Measurements from ENCODE around the gene SLC16A8.
"Not testable (repeated sequence)": the region's sequence is repeated elsewhere in the genome, so short reads cannot be mapped to it uniquely, and the experiment has no call there.

Gene SLC16A8

GRCh38 chr22:38124236-38124974, 40.4 kb upstream of the SLC16A8 start:
- Histone ChIP-seq H3K9ac (ENCODE audit: low read depth, low read length) (no peak overlapping the region), H3K9me3 (ENCODE audit: control insufficient read depth, insufficient read depth, low read length) (no peaks in the 10 kb centered on the region), H3K4me1 (ENCODE audit: control insufficient read depth, insufficient read depth, low read length) (no peaks in the 10 kb centered on the region), H3K27me3 (ENCODE audit: control insufficient read depth, insufficient read depth, low read length) (no peaks in the 10 kb centered on the region), H3K36me3 (ENCODE audit: control insufficient read depth, insufficient read depth, low read length) (peaks cover 9% of the 10 kb centered on the region), H3K4me3 (ENCODE audit: low read depth, low read length) (no peak overlapping the region)

GRCh38 chr22:38122616-38123015, 38.6 kb upstream of the SLC16A8 start:
- Histone ChIP-seq H3K9me3 (ENCODE audit: control insufficient read depth, insufficient read depth, low read length) (no peaks in the 10 kb centered on the region), H3K9ac (ENCODE audit: low read depth, low read length) (no peak overlapping the region), H3K36me3 (ENCODE audit: control insufficient read depth, insufficient read depth, low read length) (peaks cover 3% of the 10 kb centered on the region), H3K4me3 (ENCODE audit: low read depth, low read length) (no peak overlapping the region), H3K27me3 (ENCODE audit: control insufficient read depth, insufficient read depth, low read length) (no peaks in the 10 kb centered on the region), H3K4me1 (ENCODE audit: control insufficient read depth, insufficient read depth, low read length) (no peaks in the 10 kb centered on the region)

- Histone ChIP-seq H3K4me3 (ENCODE audit: low read depth, low read length) (no peak overlapping the region), H3K9ac (ENCODE audit: low read depth, low read length) (no peak overlapping the region), H3K9me3 (ENCODE audit: control insufficient read depth, insufficient read depth, low read length) (no peaks in the 10 kb centered on the region), H3K27me3 (ENCODE audit: control insufficient read depth, insufficient read depth, low read length) (no peaks in the 10 kb centered on the region), H3K4me1 (ENCODE audit: control insufficient read depth, insufficient read depth, low read length) (no peaks in the 10 kb centered on the region), H3K36me3 (ENCODE audit: control insufficient read depth, insufficient read depth, low read length) (peaks cover 3% of the 10 kb centered on the region)
Measured at GRCh38 chr22:38120359-38121110, 36.6 kb upstream of the SLC16A8 start.

- not testable (repeated sequence) for H3K9ac ChIP-seq (ENCODE audit: low read depth, low read length); H3K36me3 ChIP-seq (ENCODE audit: control insufficient read depth, insufficient read depth, low read length); H3K9me3 ChIP-seq (ENCODE audit: control insufficient read depth, insufficient read depth, low read length); H3K4me1 ChIP-seq (ENCODE audit: control insufficient read depth, insufficient read depth, low read length); H3K4me3 ChIP-seq (ENCODE audit: low read depth, low read length); H3K27me3 ChIP-seq (ENCODE audit: control insufficient read depth, insufficient read depth, low read length)
Measured at GRCh38 chr22:38118747-38119146, 34.8 kb upstream of the SLC16A8 start.

GRCh38 chr22:38118182-38118581, 34.2 kb upstream of the SLC16A8 start:
- Histone ChIP-seq H3K4me1 (ENCODE audit: control insufficient read depth, insufficient read depth, low read length) (no peaks in the 10 kb centered on the region), H3K9ac (ENCODE audit: low read depth, low read length) (no peak overlapping the region), H3K27me3 (ENCODE audit: control insufficient read depth, insufficient read depth, low read length) (no peaks in the 10 kb centered on the region), H3K36me3 (ENCODE audit: control insufficient read depth, insufficient read depth, low read length) (peaks cover 7% of the 10 kb centered on the region), H3K9me3 (ENCODE audit: control insufficient read depth, insufficient read depth, low read length) (no peaks in the 10 kb centered on the region), H3K4me3 (ENCODE audit: low read depth, low read length) (no peak overlapping the region)

- not testable (repeated sequence) for H3K4me1 ChIP-seq (ENCODE audit: control insufficient read depth, insufficient read depth, low read length); H3K4me3 ChIP-seq (ENCODE audit: low read depth, low read length); H3K9ac ChIP-seq (ENCODE audit: low read depth, low read length); H3K9me3 ChIP-seq (ENCODE audit: control insufficient read depth, insufficient read depth, low read length); H3K27me3 ChIP-seq (ENCODE audit: control insufficient read depth, insufficient read depth, low read length); H3K36me3 ChIP-seq (ENCODE audit: control insufficient read depth, insufficient read depth, low read length)
Measured at GRCh38 chr22:38117556-38117955, 33.6 kb upstream of the SLC16A8 start.

GRCh38 chr22:38115423-38116205, 31.6 kb upstream of the SLC16A8 start:
- H3K36me3 ChIP-seq (ENCODE audit: control insufficient read depth, insufficient read depth, low read length), result peaks cover 11% of the 10 kb centered on the region
- H3K9ac ChIP-seq (ENCODE audit: low read depth, low read length), result no peak overlapping the region
- H3K9me3 ChIP-seq (ENCODE audit: control insufficient read depth, insufficient read depth, low read length), result no peaks in the 10 kb centered on the region
- no peaks in the 10 kb centered on the region for H3K4me1 ChIP-seq (ENCODE audit: control insufficient read depth, insufficient read depth, low read length)
- no peak overlapping the region for H3K4me3 ChIP-seq (ENCODE audit: low read depth, low read length)
- H3K27me3 ChIP-seq (ENCODE audit: control insufficient read depth, insufficient read depth, low read length), result no peaks in the 10 kb centered on the region

GRCh38 chr22:38114484-38115398, 30.8 kb upstream of the SLC16A8 start:
- H3K4me3 ChIP-seq (ENCODE audit: low read depth, low read length), result no peak overlapping the region
- H3K27me3 ChIP-seq (ENCODE audit: control insufficient read depth, insufficient read depth, low read length), result no peaks in the 10 kb centered on the region
- H3K36me3 ChIP-seq (ENCODE audit: control insufficient read depth, insufficient read depth, low read length), result peaks cover 11% of the 10 kb centered on the region
- H3K9ac ChIP-seq (ENCODE audit: low read depth, low read length), result no peak overlapping the region
- H3K4me1 ChIP-seq (ENCODE audit: control insufficient read depth, insufficient read depth, low read length), result no peaks in the 10 kb centered on the region
- H3K9me3 ChIP-seq (ENCODE audit: control insufficient read depth, insufficient read depth, low read length), result no peaks in the 10 kb centered on the region

- H3K9ac ChIP-seq (ENCODE audit: low read depth, low read length), result no peak overlapping the region
Measured at GRCh38 chr22:38112381-38112780, 28.4 kb upstream of the SLC16A8 start.

GRCh38 chr22:38111925-38112355, 28.0 kb upstream of the SLC16A8 start:
- no peaks in the 10 kb centered on the region for H3K4me1 ChIP-seq (ENCODE audit: control insufficient read depth, insufficient read depth, low read length)
- H3K4me3 ChIP-seq (ENCODE audit: low read depth, low read length), result no peak overlapping the region
- no peaks in the 10 kb centered on the region for H3K27me3 ChIP-seq (ENCODE audit: control insufficient read depth, insufficient read depth, low read length)
- no peak overlapping the region for H3K9ac ChIP-seq (ENCODE audit: low read depth, low read length)
- peaks cover 11% of the 10 kb centered on the region for H3K36me3 ChIP-seq (ENCODE audit: control insufficient read depth, insufficient read depth, low read length)
- H3K9me3 ChIP-seq (ENCODE audit: control insufficient read depth, insufficient read depth, low read length), result no peaks in the 10 kb centered on the region

More at GRCh38 chr22:38112381-38112780, 28.4 kb upstream of the SLC16A8 start:
- H3K4me3 ChIP-seq (ENCODE audit: low read depth, low read length), result no peak overlapping the region
- H3K9me3 ChIP-seq (ENCODE audit: control insufficient read depth, insufficient read depth, low read length), result no peaks in the 10 kb centered on the region
- no peaks in the 10 kb centered on the region for H3K27me3 ChIP-seq (ENCODE audit: control insufficient read depth, insufficient read depth, low read length)
- H3K4me1 ChIP-seq (ENCODE audit: control insufficient read depth, insufficient read depth, low read length), result no peaks in the 10 kb centered on the region
- H3K36me3 ChIP-seq (ENCODE audit: control insufficient read depth, insufficient read depth, low read length), result peaks cover 11% of the 10 kb centered on the region

Data from iPS-15b (cell line).